PC-9 (cell line): ENCODE measurements around the gene AQR.

Experiments
- EZH2 ChIP-seq: fragments of 200-600 bp; sonication (generic); IDR thresholded peaks from 2 replicates; pipeline ENCODE4 v1.8.0; 2017; ENCODE audit warnings: antibody characterized with exemption, low read depth
- TF ChIP-seq, protein P1 (sequence below): fragments of 200-600 bp; sonication (generic); conservative IDR thresholded peaks from 2 replicates; pipeline ENCODE4 v1.6.1; 2017; ENCODE audit warnings: mixed run types, antibody characterized with exemption, mild to moderate bottlenecking, moderate library complexity

GRCh38 chr15:34813446-34814190 is 155.9 kb downstream of the AQR start:
- TF ChIP-seq, protein P1, sequence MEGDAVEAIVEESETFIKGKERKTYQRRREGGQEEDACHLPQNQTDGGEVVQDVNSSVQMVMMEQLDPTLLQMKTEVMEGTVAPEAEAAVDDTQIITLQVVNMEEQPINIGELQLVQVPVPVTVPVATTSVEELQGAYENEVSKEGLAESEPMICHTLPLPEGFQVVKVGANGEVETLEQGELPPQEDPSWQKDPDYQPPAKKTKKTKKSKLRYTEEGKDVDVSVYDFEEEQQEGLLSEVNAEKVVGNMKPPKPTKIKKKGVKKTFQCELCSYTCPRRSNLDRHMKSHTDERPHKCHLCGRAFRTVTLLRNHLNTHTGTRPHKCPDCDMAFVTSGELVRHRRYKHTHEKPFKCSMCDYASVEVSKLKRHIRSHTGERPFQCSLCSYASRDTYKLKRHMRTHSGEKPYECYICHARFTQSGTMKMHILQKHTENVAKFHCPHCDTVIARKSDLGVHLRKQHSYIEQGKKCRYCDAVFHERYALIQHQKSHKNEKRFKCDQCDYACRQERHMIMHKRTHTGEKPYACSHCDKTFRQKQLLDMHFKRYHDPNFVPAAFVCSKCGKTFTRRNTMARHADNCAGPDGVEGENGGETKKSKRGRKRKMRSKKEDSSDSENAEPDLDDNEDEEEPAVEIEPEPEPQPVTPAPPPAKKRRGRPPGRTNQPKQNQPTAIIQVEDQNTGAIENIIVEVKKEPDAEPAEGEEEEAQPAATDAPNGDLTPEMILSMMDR: no peak
- no peak for TF ChIP-seq EZH2
